ENCODE data around the gene SH3BP2.

SH3BP2 gene

GRCh38 chr4:2791518-2792395, 1.1 kb upstream of the SH3BP2 start:
- DNase-seq: no peak

GRCh38 chr4:2792396-2792710, 532 bp upstream of the SH3BP2 start:
- DNase-seq: no peak

- no peak for DNase-seq
Observed at GRCh38 chr4:2793586-2794485, 951 bp downstream of the SH3BP2 start.

GRCh38 chr4:2794486-2795299, 1.8 kb downstream of the SH3BP2 start:
- DNase-seq: no peak

GRCh38 chr4:2795300-2795892, 2.5 kb downstream of the SH3BP2 start:
- DNase-seq: no peak

GRCh38 chr4:2795893-2796848, 3.3 kb downstream of the SH3BP2 start:
- DNase-seq: no peak

GRCh38 chr4:2796849-2797544, 4.1 kb downstream of the SH3BP2 start:
- no peak for DNase-seq

GRCh38 chr4:2797545-2798305, 4.8 kb downstream of the SH3BP2 start:
- no peak for DNase-seq

GRCh38 chr4:2798399-2799223, 5.7 kb downstream of the SH3BP2 start:
- DNase-seq: no peak

- no peak for DNase-seq
Observed at GRCh38 chr4:2799224-2799911, 6.5 kb downstream of the SH3BP2 start.

GRCh38 chr4:2799971-2800690, 7.2 kb downstream of the SH3BP2 start:
- DNase-seq: no peak

- DNase-seq: no peak
Observed at GRCh38 chr4:2800691-2801596, 8.1 kb downstream of the SH3BP2 start.

GRCh38 chr4:2802618-2803531, 10.0 kb downstream of the SH3BP2 start:
- no peak for DNase-seq

- no peak for DNase-seq
Observed at GRCh38 chr4:2803624-2804448, 11.0 kb downstream of the SH3BP2 start.

Measured in NCI-H510A (cell line).